Inferior parietal cortex (tissue), 1 donor: ENCODE data around the gene TSFM.

Experiments used
- DNase-seq: peaks from one replicate; pipeline ENCODE4 v3.0.0-alpha.2; 2016; ENCODE audit errors: extremely low spot score

The TSFM gene

DNA sequence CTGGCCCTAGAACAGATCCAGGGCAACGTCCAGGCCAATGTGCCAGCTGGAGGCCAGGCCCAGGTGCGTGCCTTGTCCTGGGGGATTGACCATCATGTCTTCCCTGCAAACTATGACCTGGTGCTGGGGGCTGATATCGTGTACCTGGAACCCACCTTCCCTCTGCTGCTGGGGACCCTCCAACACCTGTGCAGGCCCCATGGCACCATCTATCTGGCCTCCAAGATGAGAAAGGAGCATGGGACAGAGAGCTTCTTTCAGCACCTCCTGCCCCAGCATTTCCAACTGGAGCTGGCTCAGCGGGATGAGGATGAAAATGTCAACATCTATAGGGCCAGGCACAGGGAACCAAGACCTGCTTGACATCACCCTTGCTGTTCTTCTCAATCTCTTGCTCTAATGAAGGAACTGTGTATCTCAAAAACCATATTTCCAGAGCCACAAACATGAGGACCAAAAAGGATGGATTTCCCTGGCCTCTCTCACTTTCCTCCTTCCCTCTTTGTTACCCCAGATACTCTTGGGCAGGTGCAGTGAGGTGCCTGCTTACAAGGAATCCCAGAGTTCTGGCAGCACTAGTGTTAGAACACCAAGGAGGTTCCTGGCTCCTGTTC lies 2.2 kb upstream of the TSFM start:
- DNase-seq: no peak

DNA sequence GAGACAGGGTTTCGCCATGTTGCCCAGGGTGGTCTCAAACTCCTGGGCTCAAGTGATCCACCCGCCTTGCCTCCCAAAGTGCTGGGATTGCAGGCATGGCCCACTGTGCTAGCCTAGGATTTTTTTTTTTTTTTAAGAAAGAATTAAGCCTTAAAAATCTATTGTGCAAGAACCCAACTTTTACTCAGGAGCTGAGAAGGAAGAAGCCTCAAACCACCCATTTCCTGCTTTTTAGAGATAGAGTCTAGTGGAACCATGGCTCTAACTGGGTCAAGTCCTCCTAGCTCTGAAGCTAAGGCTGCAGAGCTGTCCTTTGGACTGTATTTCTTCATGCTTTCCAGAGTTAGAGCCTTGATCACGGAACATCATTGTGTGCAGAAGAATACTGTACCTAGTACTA lies 1.3 kb upstream of the TSFM start:
- no peak for DNase-seq

DNA sequence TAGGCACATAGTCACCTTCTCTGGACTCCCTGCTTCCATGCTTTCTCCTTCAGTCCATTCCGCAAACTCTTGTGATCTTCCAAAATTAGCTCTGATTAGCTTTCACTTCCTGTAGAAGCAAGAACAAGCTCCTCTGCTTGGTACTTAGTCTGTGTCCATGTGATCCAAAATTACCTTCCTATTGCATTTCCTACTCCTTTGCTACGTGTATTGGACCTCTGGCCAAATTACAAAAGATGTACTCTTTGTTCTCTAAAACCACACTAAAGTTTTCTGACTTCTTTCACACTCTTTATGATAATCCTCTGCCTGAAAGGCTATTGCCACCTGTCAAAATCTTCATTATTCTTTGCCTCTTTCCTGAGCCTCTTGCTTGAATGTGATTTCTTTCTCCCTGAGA lies 786 bp upstream of the TSFM start:
- DNase-seq: no peak

GRCh38 chr12:57782243-57782607 lies 362 bp upstream of the TSFM start:
- no peak for DNase-seq

DNA sequence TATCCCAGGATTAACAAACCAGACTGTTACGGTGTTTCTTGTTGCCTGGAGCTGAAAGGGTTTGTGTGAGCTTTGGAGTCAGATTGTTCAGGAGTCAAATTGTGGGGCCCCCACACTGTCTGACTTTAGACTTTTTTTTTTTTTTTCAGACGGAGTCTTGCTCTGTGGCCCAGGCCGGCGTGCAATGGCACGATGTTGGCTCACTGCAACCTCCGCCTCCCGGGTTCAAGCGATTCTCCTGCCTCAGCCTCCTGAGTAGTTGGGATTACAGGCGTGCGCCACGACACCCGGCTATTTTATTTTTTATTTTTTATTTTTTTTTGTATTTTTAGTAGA lies 847 bp downstream of the TSFM start:
- no peak for DNase-seq

GRCh38 chr12:57783861-57784260 lies 1.3 kb downstream of the TSFM start:
- DNase-seq: no peak

DNA sequence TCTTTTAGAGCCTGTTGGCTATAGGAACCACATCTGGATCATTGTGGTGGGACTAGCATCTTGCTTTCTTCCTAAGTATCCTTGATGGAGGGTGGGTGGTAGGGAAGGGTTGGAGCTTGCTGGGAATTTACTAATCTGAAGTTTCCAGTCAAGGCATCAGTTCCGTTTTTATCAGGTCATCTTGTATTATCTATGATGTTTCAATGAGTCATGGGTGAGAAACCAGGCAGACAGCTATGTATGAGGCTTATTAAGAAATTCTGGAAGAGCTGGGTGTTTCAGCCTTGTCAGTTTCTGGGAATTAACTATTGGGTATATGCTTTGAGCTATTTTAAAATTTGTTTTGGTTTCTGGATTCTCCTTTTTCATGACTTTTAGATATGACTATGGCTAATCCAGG lies 11.3 kb downstream of the TSFM start:
- no peak for DNase-seq

DNA sequence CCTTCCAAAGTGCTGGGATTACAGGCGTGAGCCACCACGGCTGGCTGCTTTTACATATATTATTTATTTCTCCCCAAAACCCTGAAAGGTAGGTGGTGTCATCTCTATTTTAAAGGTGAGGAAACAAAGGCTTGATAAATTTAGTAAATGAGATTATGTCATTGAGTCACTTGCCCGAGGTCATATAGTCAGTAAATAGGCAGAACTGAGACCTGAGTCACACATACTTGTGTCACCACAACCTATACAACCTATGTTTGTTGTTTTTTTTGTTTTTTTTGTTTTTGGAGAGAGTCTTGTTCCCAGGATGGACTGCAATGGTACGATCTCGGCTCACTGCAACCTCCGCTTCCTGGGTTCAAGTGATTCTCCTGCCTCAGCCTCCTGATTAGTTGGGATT lies 12.8 kb downstream of the TSFM start:
- no peak for DNase-seq

DNA sequence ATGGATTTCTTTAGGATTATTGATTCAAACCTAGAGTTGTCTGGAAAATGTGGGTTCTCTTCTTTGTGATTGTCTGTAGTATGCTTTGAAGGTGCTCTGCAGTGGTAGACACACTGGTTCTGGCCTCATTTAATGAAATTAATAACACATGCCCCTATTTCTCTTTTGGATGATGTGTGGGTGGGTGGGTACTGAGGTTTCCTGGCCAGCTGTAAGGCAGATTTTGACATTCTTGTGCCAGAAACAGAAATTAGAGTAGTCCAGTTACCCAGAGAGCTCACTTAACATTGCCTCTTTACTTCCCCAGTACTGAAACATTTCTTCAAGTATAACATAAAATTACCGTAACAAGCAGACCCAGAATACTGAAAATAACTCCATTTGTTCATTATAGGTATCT lies 14.4 kb downstream of the TSFM start:
- no peak for DNase-seq

GRCh38 chr12:57797933-57798332 lies 15.3 kb downstream of the TSFM start:
- DNase-seq: no peak

GRCh38 chr12:57800965-57801364 lies 18.4 kb downstream of the TSFM start:
- DNase-seq: no peak

- no peak for DNase-seq
Measured at GRCh38 chr12:57802607-57803006, 20.0 kb downstream of the TSFM start.

DNA sequence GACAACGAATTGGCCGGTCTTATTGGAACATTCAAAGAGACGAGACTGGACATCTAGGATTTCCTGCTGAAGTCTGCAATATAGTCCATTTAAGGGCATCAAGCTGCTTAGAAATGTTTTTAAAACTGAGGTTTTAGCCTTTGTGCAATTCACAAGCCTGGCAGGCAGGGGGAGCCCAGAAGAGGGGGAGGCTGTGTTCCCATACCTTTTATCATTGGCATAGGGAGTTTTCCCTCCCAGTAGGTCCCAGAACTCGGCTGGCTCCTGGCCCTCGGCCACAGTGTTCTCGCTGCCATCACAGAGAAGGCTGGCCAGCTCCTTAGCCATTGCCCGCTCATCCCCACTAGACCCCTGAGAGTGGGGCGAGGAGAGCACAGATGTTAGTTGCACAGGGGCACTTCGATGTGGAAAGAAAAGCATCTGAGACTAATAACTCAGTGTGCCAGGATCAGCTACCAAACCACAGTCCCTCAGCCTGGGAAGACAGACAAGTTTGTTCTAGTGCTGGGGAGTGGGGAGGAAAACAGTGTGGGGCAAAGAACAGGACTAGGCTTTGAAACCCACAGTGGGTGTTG lies 20.8 kb downstream of the TSFM start:
- peak; percentile 44 for DNase-seq

- DNase-seq: no peak
Measured at GRCh38 chr12:57806677-57807076, 24.1 kb downstream of the TSFM start.

DNA sequence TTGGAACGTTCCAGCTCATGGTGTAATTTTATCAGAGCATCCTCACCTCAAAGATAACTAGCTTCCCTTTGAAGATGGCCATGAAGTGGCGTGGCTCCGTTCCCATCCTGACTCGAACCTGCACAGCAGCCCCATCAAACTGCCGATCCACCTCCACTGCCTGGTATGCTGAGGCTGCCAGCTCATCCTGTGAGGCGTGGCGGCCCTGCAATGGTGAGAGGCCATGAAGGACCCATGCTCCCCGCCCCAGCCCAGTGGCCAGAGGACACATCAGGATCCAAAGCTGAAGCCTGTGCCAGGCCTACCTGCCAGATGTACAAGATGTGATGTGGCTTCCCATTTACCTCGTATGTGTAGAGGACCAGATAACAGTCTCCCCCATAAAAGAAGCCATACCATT lies 24.7 kb downstream of the TSFM start:
- DNase-seq: no peak

DNA sequence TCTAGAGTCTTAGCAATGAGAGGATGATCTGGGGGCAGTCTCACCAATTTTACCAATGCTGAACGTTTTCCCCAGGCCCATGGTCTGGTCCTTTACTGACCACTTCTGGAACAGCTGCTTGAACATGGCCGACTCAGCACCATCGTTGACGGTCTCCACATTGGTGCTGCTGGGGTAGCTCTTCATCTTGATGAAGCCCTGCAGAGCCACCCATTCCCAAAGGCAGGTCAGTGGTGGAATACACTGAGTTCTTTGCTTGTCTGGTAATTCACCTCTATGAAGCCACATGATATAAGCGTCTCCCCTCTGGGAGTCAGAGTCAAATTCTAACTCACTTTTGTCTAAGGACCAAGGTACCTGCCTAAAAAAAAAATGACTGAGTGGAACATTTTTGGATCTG lies 25.8 kb downstream of the TSFM start:
- no peak for DNase-seq

DNA sequence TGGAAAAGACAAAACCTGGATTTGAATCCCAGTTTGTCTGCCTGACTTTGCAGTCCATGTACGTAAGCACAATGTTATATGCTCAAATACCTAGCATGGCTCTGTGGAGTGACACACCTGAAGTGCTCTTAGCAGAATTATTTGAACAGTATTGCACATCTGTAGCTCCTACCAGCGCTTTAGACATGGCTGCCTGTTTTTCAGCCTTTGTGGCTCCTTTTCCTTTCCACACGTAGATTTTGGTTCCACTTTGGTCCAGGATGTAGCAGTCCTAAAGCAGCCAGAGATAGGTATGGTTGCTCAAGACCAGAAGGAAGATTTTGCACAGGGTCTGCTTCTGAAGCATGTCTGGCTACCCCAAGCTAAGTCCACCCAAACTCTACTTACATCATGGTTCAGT lies 26.8 kb downstream of the TSFM start:
- no peak for DNase-seq

DNA sequence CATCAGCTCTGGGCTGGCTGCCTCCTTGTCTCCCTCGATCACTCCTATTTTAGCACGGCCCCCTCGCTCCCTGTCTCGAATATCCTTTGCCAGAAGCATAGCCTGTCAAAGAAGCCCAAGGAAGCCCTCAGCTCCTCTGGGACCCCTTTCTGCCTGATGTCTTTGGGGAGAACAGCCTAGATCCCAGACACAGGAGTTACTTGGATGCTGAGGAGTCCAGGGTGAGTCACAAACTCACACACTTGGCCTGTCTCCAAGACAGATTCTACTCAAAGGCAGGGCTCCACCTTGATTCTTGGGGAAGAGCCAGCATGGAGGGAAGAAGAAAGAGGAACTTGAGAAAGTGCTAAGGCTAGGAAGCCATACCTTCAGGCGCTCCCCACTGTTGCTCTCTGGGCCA lies 27.9 kb downstream of the TSFM start:
- DNase-seq: peak; percentile 38

DNA sequence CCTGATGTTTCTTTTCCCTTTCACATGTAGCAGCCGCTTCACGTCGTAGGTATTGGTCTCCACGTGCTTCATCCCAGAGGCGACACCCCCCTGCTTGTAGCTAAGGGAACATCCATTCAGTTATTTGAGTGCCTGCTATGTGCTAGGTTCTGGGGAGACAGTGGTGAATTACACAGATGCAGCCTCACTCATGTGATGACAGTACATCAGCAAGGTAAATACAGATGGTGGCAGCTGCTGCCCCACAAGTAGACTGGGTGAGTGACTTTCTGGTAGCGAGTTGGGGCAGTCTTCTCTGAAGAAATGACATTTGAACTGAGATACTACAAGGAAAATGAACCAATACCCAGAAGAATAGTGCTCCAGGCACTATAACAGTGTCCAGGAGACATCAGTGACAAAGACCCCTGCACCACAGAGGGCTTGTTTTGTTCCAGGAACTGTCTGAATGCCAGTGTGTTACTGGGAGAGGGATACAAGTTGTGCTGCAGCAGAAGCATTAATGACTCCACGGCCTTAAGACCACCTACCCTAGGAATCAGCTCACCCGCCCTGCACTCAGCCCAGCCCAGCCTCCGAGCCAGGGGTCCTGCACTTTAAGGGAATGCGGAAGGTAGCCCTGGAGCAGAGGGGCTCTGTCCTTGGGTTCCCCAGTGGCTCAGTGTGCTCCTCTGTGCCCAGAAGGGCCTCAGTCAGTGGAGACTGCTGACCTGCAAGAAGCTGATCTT lies 28.6 kb downstream of the TSFM start:
- no peak for DNase-seq

DNA sequence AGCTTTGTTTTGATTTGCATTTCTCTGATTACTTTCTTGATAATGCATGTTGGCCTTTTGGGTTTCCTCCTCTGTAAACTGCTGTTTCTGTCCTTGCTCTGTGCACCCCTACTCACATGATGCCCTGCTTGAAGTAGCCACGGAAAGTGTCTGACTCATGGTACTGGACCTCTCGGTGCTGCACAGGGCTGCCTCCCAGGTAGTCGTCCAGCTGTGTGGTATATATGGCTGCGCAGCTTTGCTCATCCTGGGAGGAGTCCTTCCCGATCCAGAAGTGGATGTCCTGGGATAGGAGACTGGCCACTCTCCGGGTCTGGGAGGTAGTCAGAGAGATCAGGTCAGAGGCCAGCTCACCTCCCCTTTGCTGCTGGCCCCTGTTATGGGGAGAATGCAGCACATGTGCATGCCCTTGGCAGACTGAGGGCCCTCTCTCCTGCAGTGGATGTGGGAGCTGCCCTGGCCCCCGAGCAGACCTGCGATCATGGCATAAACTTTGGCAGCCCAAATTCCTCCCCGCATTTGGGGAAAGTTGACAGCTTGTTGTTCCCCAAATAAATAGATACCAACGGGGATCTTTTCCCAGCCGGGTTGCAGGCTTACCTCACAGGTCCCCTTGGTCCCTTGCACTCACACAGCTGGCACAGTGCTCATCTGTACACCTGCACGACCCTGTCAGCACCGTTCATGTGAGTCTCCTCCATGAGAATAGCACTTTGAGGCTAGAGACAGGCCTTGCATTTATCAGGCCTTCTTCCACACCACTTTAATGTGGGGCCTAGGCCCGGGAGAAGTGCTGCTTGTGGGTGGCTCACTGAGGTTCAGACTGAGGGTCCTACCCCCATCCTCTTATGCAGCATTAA lies 30.8 kb downstream of the TSFM start:
- DNase-seq: no peak

DNA sequence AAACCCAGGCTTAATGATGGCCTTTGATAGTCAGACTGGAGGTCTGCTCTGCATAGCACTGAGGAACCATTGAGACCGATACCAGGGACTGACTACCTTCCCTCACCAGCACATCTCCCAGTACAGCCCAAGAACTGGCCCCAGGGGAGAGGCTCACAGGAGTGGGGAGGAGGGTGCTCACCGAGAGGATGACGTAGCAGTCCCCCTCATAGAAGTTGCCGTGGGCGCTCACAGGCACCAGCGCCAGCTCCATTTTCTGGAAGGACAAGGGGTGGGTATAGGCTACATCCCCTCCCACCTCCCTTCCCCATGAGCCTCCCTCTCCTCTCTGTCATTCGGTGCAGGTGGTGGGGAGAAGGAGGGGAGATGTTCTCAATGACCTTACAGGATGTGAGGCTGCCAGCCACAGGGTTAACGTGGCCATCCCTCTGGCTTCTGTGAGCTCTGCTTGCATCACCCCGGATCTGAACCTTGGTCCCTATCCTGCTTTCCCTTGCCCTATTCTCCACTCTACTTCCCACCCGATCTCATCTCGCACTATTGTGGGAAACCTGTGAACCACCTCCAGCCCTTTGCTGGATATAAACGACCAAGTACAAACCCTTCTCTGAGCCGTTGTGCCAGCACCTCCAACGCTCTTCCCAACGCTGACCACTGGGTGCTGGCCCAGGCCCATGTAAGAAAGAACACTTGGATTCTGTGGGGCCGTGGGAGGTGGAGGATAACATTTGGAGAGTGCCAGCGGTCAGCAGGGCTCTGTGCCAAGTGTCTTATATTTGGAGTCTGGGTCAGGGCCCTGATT lies 31.6 kb downstream of the TSFM start:
- DNase-seq: no peak
